Suprapubic skin (tissue), 4 donors: ENCODE results near the gene TYMP.

ENCODE experiments used
- CTCF ChIP-seq, 2 donors: fragments of 200-600 bp in 1 of 2; fragments of 450-650 bp in 1 of 2; sonication (generic) in 1 of 2; IDR thresholded peaks; one replicate each; pipeline ENCODE4 v1.5.1; 2016 to 2019; ENCODE audit warnings: antibody characterized with exemption in 2 of 2, mild to moderate bottlenecking in 1 of 2, moderate library complexity in 1 of 2
- EP300 ChIP-seq: sonication (generic); formaldehyde crosslinking; IDR thresholded peaks from one replicate; pipeline ENCODE4 v1.6.1; 2017; ENCODE audit warnings: antibody characterized with exemption
- POLR2A ChIP-seq, 2 donors: fragments of 450-650 bp; IDR thresholded peaks; one replicate each; pipeline ENCODE4 v1.6.1; 2017; ENCODE audit warnings: antibody characterized with exemption in 2 of 2, mild to moderate bottlenecking in 2 of 2, moderate library complexity in 2 of 2
- POLR2AphosphoS5 ChIP-seq, 3 donors: sonication (generic); formaldehyde crosslinking; IDR thresholded peaks; one replicate each; pipeline ENCODE4 v1.6.1; 2017; ENCODE audit warnings: antibody characterized with exemption in 3 of 3

GRCh38 chr22:50550395-50550794 lies 20.6 kb upstream of the TYMP start:
- TF ChIP-seq CTCF (IDR thresholded peaks at IDR 0.05) (no peak), POLR2A (IDR thresholded peaks at IDR 0.05) (no peak), POLR2AphosphoS5 (IDR thresholded peaks at IDR 0.05) (no peak), EP300 (no peak)
